HCT116 (cell line): Measurements from ENCODE around the gene CACNG1.

Source experiments
- CTCF ChIP-seq, 3 experiments: fragments of 200-600 bp in 1 of 3; sonication (generic) in 1 of 3; IDR thresholded peaks in 2 of 3; conservative IDR thresholded peaks in 1 of 3; 2 replicates each; pipeline ENCODE4 v1.5.1; 2012 to 2017; ENCODE audit warnings: low read depth in 2 of 3, low read length in 2 of 3, antibody characterized with exemption in 1 of 3, borderline replicate concordance in 1 of 3, control low read depth in 1 of 3, mild to moderate bottlenecking in 1 of 3, mixed read lengths in 1 of 3, mixed run types in 1 of 3, moderate library complexity in 1 of 3; ENCODE audit not compliant: insufficient read depth in 1 of 3
- EZH2 ChIP-seq: fragments of 200-600 bp; sonication (generic); IDR thresholded peaks from 2 replicates; pipeline ENCODE4 v1.6.1; 2017; ENCODE audit warnings: antibody characterized with exemption, mixed run types
- FOSL1 ChIP-seq: IDR thresholded peaks from 2 replicates; pipeline ENCODE4 v1.6.1; 2012; ENCODE audit warnings: low read depth
- POLR2AphosphoS5 ChIP-seq: IDR thresholded peaks from 2 replicates; pipeline ENCODE4 v1.6.1; 2011; ENCODE audit warnings: mild to moderate bottlenecking, low read depth, low read length, moderate library complexity

DNA sequence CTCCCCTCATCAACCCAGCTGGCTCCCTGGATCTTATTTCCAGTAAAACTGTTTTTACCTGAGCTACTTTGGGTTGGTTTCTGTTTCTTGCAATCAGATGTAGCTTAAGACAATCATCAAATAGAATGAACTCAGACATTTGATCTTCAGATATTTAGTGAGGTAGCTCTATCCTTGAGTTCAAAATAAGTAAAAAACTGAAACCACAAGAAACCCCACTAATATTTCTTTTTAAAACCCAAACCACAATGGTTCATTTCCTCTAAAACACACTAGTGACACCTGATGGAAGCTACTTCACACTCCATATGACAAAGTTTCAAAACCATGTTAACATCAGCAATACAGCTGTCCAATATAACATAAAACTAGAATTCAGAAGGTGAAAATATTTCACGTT, 37.8 kb downstream of the CACNG1 start:
- no peak for TF ChIP-seq POLR2AphosphoS5
- TF ChIP-seq CTCF (IDR thresholded peaks at IDR 0.05 in 2 of 3, conservative IDR thresholded peaks at IDR 0.05 in 1 of 3; ENCODE audit: borderline replicate concordance in 1 of 3, insufficient read depth in 1 of 3, low read depth in 2 of 3, low read length in 2 of 3), result peak in 1 of 3 experiments; percentile 25; a peak in 1 of 6 replicates
- no peak for TF ChIP-seq FOSL1
- TF ChIP-seq EZH2, result no peak
